Cardiac muscle cell (in vitro differentiated cells and primary cell): ENCODE data around the gene PKNOX2. TPM values are rescaled to one million over a fixed set of nuclear protein-coding genes. Genes with fewer than 3 reads are reported as not detected.

Source experiments
- DNase-seq, 2 donors: peaks; one replicate each; pipeline versions ENCODE4 v3.0.0 to v3.0.0-alpha.2; 2010 to 2017; ENCODE audit warnings: low read depth in 1 of 2, low spot score in 1 of 2
- H3K27ac ChIP-seq: fragments of 200-600 bp; sonication (generic); 2 replicates; pipeline ENCODE4 v1.5.1; 2016
- H3K27me3 ChIP-seq: fragments of 200-600 bp; sonication (generic); 2 replicates; pipeline ENCODE4 v1.6.0; 2016; ENCODE audit warnings: control low read depth
- H3K36me3 ChIP-seq: fragments of 200-600 bp; sonication (generic); 2 replicates; pipeline ENCODE4 v1.5.1; 2016; ENCODE audit warnings: control low read depth
- H3K4me1 ChIP-seq: fragments of 200-600 bp; sonication (generic); 2 replicates; pipeline ENCODE4 v1.8.1; 2017; ENCODE audit warnings: low read depth, mild to moderate bottlenecking, mixed run types
- H3K4me3 ChIP-seq: fragments of 200-600 bp; sonication (generic); 2 replicates; pipeline ENCODE4 v1.5.1; 2016; ENCODE audit warnings: mild to moderate bottlenecking
- H3K9me3 ChIP-seq: fragments of 200-600 bp; sonication (generic); 2 replicates; pipeline ENCODE4 v1.5.1; 2017; ENCODE audit warnings: low read depth, mild to moderate bottlenecking, control low read depth
- CTCF ChIP-seq: IDR thresholded peaks from 2 replicates; pipeline ENCODE4 v1.5.1; 2012; ENCODE audit warnings: low read depth, mild to moderate bottlenecking, low read length
- polyA plus RNA-seq: library from polyadenylated mRNA; unstranded; fragments of >200 nt; fragmentation: Nextera tagmentation; extraction: Ambion mirVana; gene quantifications from 2 replicates; pipeline ENCODE4 v1.2.1, GENCODE V29; 2016
- total RNA-seq: library from RNA; depleted of rRNA; stranded (reverse); fragments of >200 nt; gene quantifications from 2 replicates; pipeline ENCODE4 v1.2.3, GENCODE V29; 2016

PKNOX2 gene
- total and polyA plus RNA-seq, 2 experiments from 2014 or later, result 2.1 to 6.1 TPM

- no peak overlapping the region for H3K4me3 ChIP-seq
- H3K9me3 ChIP-seq, result no peaks in the 10 kb centered on the region
- TF ChIP-seq CTCF, result no peak
- H3K27me3 ChIP-seq, result peaks cover 3% of the 10 kb centered on the region
- no peaks in the 10 kb centered on the region for H3K36me3 ChIP-seq
- peak in 1 of 2 donors; percentile 57 for DNase-seq
- H3K27ac ChIP-seq, result no peak overlapping the region
- peaks cover 11% of the 10 kb centered on the region for H3K4me1 ChIP-seq
These were observed 239.7 kb downstream of the PKNOX2 start for GRCh38 chr11:125404157-125404810.

- no peaks in the 10 kb centered on the region for H3K27me3 ChIP-seq
- peaks cover 11% of the 10 kb centered on the region for H3K4me1 ChIP-seq
- no peaks in the 10 kb centered on the region for H3K36me3 ChIP-seq
- no peak overlapping the region for H3K4me3 ChIP-seq
- H3K27ac ChIP-seq, result no peak overlapping the region
- H3K9me3 ChIP-seq, result no peaks in the 10 kb centered on the region
- TF ChIP-seq CTCF, result peak; percentile 92
- DNase-seq, result peak; percentile 66 to 77
These were observed 240.6 kb downstream of the PKNOX2 start for GRCh38 chr11:125404811-125405790.

GRCh38 chr11:125407046-125407445 is 242.5 kb downstream of the PKNOX2 start:
- Histone ChIP-seq H3K27me3 (no peaks in the 10 kb centered on the region), H3K4me1 (peaks cover 11% of the 10 kb centered on the region), H3K9me3 (no peaks in the 10 kb centered on the region), H3K27ac (no peak overlapping the region), H3K4me3 (no peak overlapping the region), H3K36me3 (no peaks in the 10 kb centered on the region)
- no peak for DNase-seq
- TF ChIP-seq CTCF, result no peak

DNA sequence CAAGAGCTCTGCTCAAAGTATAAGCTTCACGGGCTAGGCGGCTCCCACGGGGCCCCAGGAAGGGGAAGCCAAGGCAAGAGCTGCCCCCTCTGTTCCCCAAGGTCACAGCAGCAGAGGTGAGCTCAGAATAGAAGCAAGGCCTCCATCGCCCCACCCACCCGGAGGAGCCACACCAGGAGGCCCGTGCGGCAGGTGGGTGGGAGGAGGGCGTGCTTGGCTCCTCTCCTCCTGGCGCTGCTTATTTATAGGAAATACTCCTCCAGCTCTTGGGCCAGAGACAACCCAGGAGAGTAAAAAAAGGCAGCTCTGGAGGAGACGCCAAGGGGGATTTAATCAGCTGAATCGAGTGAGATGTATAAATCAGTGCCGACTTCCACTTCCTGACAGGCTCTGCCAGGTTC is 243.8 kb downstream of the PKNOX2 start:
- Histone ChIP-seq H3K36me3 (no peaks in the 10 kb centered on the region), H3K27me3 (no peaks in the 10 kb centered on the region), H3K27ac (no peak overlapping the region), H3K4me1 (peaks cover 11% of the 10 kb centered on the region), H3K9me3 (no peaks in the 10 kb centered on the region), H3K4me3 (no peak overlapping the region)
- no peak for DNase-seq
- no peak for TF ChIP-seq CTCF

DNA sequence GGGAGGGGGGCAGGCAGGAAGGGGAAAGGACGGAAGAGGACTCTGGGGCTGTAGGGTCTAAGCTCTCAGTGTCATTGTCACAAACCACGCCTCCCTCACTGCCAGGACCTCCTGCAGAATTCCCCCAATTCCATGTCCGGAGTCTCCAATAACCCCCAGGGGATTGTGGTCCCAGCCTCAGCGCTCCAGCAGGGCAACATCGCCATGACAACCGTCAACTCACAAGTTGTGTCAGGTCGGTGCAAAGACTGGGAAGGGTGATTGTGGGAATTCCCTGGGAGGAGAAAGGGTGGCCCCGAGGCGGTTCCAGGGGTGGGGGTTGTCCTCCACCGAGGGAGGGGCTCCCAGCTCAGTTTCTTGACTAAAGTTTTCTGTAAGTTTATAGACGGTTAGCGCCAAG is 245.5 kb downstream of the PKNOX2 start:
- Histone ChIP-seq H3K4me1 (peaks cover 5% of the 10 kb centered on the region), H3K36me3 (no peaks in the 10 kb centered on the region), H3K4me3 (no peak overlapping the region), H3K27me3 (no peaks in the 10 kb centered on the region), H3K9me3 (no peaks in the 10 kb centered on the region), H3K27ac (no peak overlapping the region)
- TF ChIP-seq CTCF, result no peak
- peak in 1 of 2 donors; percentile 30 for DNase-seq
